SK-N-SH (cell line): ENCODE data around the gene MYH11. TPM values are rescaled to one million over a fixed set of nuclear protein-coding genes. Genes with fewer than 3 reads are reported as not detected.

Source experiments
- CTCF ChIA-PET: fragments of 300-600, 350-600 bp; formaldehyde crosslinking; extraction: SDS; loops from one replicate; lab custom pipeline; 2021; lab: Yijun Ruan, JAX
- POLR2A ChIA-PET: fragments of 350-600 bp; sonication (Branson Sonifier 250); formaldehyde crosslinking; extraction: SDS; loops from one replicate; lab custom pipeline; 2020; ENCODE audit warnings: antibody characterized with exemption, inconsistent platforms; lab: Yijun Ruan, JAX
- DNase-seq: peaks from one replicate; pipeline ENCODE4 v3.0.0; 2012
- H2AFZ ChIP-seq: fragments of 200-600 bp; sonication (generic); 2 replicates; pipeline ENCODE4 v1.8.1; 2016; ENCODE audit warnings: antibody characterized with exemption, mild to moderate bottlenecking, low read depth
- H3F3A ChIP-seq: fragments of 200-600 bp; sonication (generic); replicated peaks from 2 replicates; pipeline ENCODE3; 2016; ENCODE audit warnings: antibody characterized with exemption, mild to moderate bottlenecking; ENCODE audit not compliant: insufficient read depth
- H3K27ac ChIP-seq, 2 experiments: fragments of 200-500 bp in 1 of 2; fragments of 200-600 bp in 1 of 2; sonication (Bioruptor generic) in 1 of 2; sonication (generic), shearing (Covaris generic) in 1 of 2; 2 replicates each; pipeline versions ENCODE4 v1.5.1 to v1.6.1; 2014 to 2016; ENCODE audit warnings: low read depth in 2 of 2, inconsistent platforms in 1 of 2, low read length in 1 of 2, mild to moderate bottlenecking in 1 of 2, mixed read lengths in 1 of 2
- H3K27me3 ChIP-seq: fragments of 200-600 bp; sonication (generic), shearing (Covaris generic); 2 replicates; pipeline ENCODE4 v1.6.1; 2016; ENCODE audit warnings: mixed run types; ENCODE audit not compliant: insufficient read depth
- H3K36me3 ChIP-seq, 2 experiments: fragments of 200-500 bp in 1 of 2; fragments of 200-600 bp in 1 of 2; sonication (Bioruptor generic) in 1 of 2; sonication (generic) in 1 of 2; replicated peaks in 1 of 2; 2 replicates each; pipeline versions ENCODE3 to v1.5.1; 2014 to 2016; ENCODE audit warnings: low read length in 1 of 2, mild to moderate bottlenecking in 1 of 2; ENCODE audit not compliant: insufficient read depth in 2 of 2, control insufficient read depth in 1 of 2
- H3K4me1 ChIP-seq, 2 experiments: fragments of 200-500 bp in 1 of 2; fragments of 200-600 bp in 1 of 2; sonication (Bioruptor generic) in 1 of 2; sonication (generic), shearing (Covaris generic) in 1 of 2; 2 replicates each; pipeline versions ENCODE4 v1.5.1 to v1.6.1; 2014 to 2016; ENCODE audit warnings: low read depth in 1 of 2, low read length in 1 of 2, mixed run types in 1 of 2; ENCODE audit not compliant: insufficient read depth in 2 of 2, control insufficient read depth in 1 of 2
- H3K4me2 ChIP-seq: fragments of 200-600 bp; sonication (generic), shearing (Covaris generic); 2 replicates; pipeline ENCODE4 v1.6.1; 2017; ENCODE audit warnings: mixed run types
- H3K4me3 ChIP-seq, 2 experiments: fragments of 200-500 bp in 1 of 2; fragments of 200-600 bp in 1 of 2; sonication (Bioruptor generic) in 1 of 2; sonication (generic), shearing (Covaris generic) in 1 of 2; 2 replicates each; pipeline versions ENCODE4 v1.5.1 to v1.8.1; 2014 to 2016; ENCODE audit warnings: low read depth in 2 of 2, inconsistent platforms in 1 of 2, low read length in 1 of 2, mild to moderate bottlenecking in 1 of 2, mixed read lengths in 1 of 2, moderate library complexity in 1 of 2
- H3K79me2 ChIP-seq: fragments of 200-600 bp; sonication (generic); 2 replicates; pipeline ENCODE4 v1.8.1; 2017; ENCODE audit warnings: mild to moderate bottlenecking; ENCODE audit not compliant: insufficient read depth
- H3K9ac ChIP-seq: fragments of 200-600 bp; sonication (generic); 2 replicates; pipeline ENCODE4 v1.6.1; 2017; ENCODE audit warnings: mixed run types
- H3K9me2 ChIP-seq: fragments of 200-600 bp; sonication (generic); 2 replicates; pipeline ENCODE4 v1.6.1; 2017; ENCODE audit warnings: mixed run types
- H3K9me3 ChIP-seq: fragments of 200-600 bp; sonication (generic); 2 replicates; pipeline ENCODE4 v1.6.1; 2017; ENCODE audit warnings: mixed run types, mild to moderate bottlenecking, moderate library complexity
- H4K20me1 ChIP-seq: fragments of 200-600 bp; sonication (generic); 2 replicates; pipeline ENCODE4 v1.6.1; 2017; ENCODE audit warnings: mild to moderate bottlenecking, mixed run types; ENCODE audit not compliant: insufficient read depth
- CTCF ChIP-seq: fragments of 200-600 bp; sonication (generic); IDR thresholded peaks from 2 replicates; pipeline ENCODE4 v1.6.1; 2017; ENCODE audit warnings: antibody characterized with exemption, mild to moderate bottlenecking, moderate library complexity
- EZH2phosphoT487 ChIP-seq: fragments of 200-600 bp; sonication (generic); IDR thresholded peaks from 2 replicates; pipeline ENCODE4 v1.6.1; 2017; ENCODE audit warnings: low read depth, mixed run types, mild to moderate bottlenecking, antibody characterized with exemption, moderate library complexity, borderline replicate concordance
- FOXM1 ChIP-seq: IDR thresholded peaks from 2 replicates; pipeline ENCODE4 v1.4.0; 2012; ENCODE audit warnings: low read depth, mild to moderate bottlenecking
- GABPA ChIP-seq: IDR thresholded peaks from 2 replicates; pipeline ENCODE4 v1.4.0; 2012; ENCODE audit warnings: low read depth, mild to moderate bottlenecking
- GATA2 ChIP-seq: sonication (generic); formaldehyde crosslinking; IDR thresholded peaks from 2 replicates; pipeline ENCODE4 v1.5.0; 2020; ENCODE audit warnings: mild to moderate bottlenecking, missing genetic modification reagents
- SIN3A ChIP-seq: IDR thresholded peaks from 2 replicates; pipeline ENCODE4 v1.6.1; 2012; ENCODE audit warnings: low read depth, mild to moderate bottlenecking, low read length, moderate library complexity, borderline replicate concordance
- TAF1 ChIP-seq: IDR thresholded peaks from 2 replicates; pipeline ENCODE4 v1.6.1; 2012; ENCODE audit warnings: low read depth, mild to moderate bottlenecking, low read length, moderate library complexity, borderline replicate concordance
- WGBS: methylation state at CpG from one replicate; pipeline ENCODE4 v1.1.6; 2017; ENCODE audit warnings: low lambda C conversion rate; 5-methylcytosine and 5-hydroxymethylcytosine counted together
- polyA plus RNA-seq, 3 experiments: library from polyadenylated mRNA; depleted of rRNA; stranded (reverse); fragments of >200 nt; gene quantifications; 2 replicates each; pipeline ENCODE4 v1.2.3, GENCODE V29; 2012
- TF ChIP-seq, protein P1 (sequence below): IDR thresholded peaks from 2 replicates; pipeline ENCODE4 v1.6.1; 2012; ENCODE audit warnings: mild to moderate bottlenecking, low read depth, low read length, moderate library complexity

MYH11 gene
- polyA plus RNA-seq, 1 of the 3 experiments (the other 2 are of a cell fraction) = 0.02 TPM

DNA sequence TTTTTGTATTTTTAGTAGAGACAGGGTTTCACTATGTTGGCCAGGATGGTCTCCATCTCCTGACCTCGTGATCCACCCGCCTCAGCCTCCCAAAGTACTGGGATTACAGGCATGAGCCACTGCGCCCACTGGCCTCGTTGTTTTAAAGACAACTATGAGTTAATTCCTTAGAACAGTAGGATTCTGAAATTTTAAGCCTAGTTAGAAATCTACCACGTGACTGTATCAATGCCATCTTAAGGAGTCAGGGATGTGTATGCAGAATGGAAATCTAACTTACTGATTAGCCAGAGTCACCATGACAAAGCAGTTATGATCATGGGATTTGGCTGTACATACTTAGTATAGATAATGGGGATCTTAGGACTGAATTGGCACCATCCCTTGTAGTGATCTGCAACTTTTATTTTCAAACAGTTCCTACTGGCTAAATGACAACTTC, 28.8 kb upstream of the MYH11 start (continued):
- TF ChIP-seq, protein P1, sequence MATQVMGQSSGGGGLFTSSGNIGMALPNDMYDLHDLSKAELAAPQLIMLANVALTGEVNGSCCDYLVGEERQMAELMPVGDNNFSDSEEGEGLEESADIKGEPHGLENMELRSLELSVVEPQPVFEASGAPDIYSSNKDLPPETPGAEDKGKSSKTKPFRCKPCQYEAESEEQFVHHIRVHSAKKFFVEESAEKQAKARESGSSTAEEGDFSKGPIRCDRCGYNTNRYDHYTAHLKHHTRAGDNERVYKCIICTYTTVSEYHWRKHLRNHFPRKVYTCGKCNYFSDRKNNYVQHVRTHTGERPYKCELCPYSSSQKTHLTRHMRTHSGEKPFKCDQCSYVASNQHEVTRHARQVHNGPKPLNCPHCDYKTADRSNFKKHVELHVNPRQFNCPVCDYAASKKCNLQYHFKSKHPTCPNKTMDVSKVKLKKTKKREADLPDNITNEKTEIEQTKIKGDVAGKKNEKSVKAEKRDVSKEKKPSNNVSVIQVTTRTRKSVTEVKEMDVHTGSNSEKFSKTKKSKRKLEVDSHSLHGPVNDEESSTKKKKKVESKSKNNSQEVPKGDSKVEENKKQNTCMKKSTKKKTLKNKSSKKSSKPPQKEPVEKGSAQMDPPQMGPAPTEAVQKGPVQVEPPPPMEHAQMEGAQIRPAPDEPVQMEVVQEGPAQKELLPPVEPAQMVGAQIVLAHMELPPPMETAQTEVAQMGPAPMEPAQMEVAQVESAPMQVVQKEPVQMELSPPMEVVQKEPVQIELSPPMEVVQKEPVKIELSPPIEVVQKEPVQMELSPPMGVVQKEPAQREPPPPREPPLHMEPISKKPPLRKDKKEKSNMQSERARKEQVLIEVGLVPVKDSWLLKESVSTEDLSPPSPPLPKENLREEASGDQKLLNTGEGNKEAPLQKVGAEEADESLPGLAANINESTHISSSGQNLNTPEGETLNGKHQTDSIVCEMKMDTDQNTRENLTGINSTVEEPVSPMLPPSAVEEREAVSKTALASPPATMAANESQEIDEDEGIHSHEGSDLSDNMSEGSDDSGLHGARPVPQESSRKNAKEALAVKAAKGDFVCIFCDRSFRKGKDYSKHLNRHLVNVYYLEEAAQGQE = no peak
- no peak for TF ChIP-seq GABPA
- no peak for TF ChIP-seq TAF1
- TF ChIP-seq GATA2 (CRISPR knock-in tag) = no peak
- TF ChIP-seq SIN3A = no peak
- no peak for TF ChIP-seq FOXM1
- TF ChIP-seq, all 33 proteins: peak for 0

DNA sequence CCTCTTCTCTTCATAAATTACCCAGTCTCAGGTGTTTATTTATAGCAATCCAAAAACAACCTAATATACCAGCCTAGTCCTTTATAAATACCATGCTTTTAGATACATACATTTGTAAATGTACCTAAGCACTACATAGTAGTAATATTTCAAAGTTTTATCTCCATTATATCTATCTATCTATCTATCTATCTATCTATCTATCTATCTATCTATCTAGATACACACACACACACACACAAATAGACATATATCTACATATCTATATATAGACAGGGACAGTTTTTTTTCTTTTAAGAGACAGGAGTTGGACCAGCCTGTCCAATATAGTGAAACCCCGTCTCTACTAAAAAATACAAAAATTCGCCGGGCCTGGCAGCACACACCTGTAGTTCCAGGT, 25.7 kb upstream of the MYH11 start:
- H3K9ac ChIP-seq = no peak overlapping the region
- TF ChIP-seq CTCF (no peak), EZH2phosphoT487 (no peak)
- no peaks in the 10 kb centered on the region for H4K20me1 ChIP-seq
- H3K27ac ChIP-seq = no peak overlapping the region
- ChIA-PET CTCF (interaction anchor here (2.1 kb wide), 1 partner anchor 8 kb away, joined by 15 read pairs; no protein-coding TSS in a partner anchor), POLR2A (no interaction called here)
- H3K79me2 ChIP-seq = peaks cover 85% of the 10 kb centered on the region
- H3K36me3 ChIP-seq = peaks cover 7 to 29% of the 10 kb centered on the region in 2 experiments
- no peak for DNase-seq
- H3K4me1 ChIP-seq = peaks cover 4 to 13% of the 10 kb centered on the region in 2 experiments; a peak in 2 of 4 replicates
- H3K9me2 ChIP-seq = no peaks in the 10 kb centered on the region
- WGBS = 75% methylated on average over 3 of the region's 3 CpGs
- no peak overlapping the region for H2AFZ ChIP-seq
- peaks cover 20% of the 10 kb centered on the region for H3F3A ChIP-seq
- H3K4me3 ChIP-seq = no peak overlapping the region
- H3K9me3 ChIP-seq = no peaks in the 10 kb centered on the region
- no peak overlapping the region for H3K4me2 ChIP-seq
- H3K27me3 ChIP-seq = no peaks in the 10 kb centered on the region
